Forelimb muscle (tissue), 1 donor: ENCODE results near the gene SEPHS1. TPM values are rescaled to one million over a fixed set of nuclear protein-coding genes. Genes with fewer than 3 reads are reported as not detected.
"Not testable (repeated sequence)": the region's sequence is repeated elsewhere in the genome, so short reads cannot be mapped to it uniquely, and the experiment has no call there.

ENCODE experiments used
- DNase-seq: peaks from one replicate; pipeline ENCODE4 v3.0.0-alpha.2; 2013; ENCODE audit warnings: low read depth
- polyA plus RNA-seq: library from polyadenylated mRNA; unstranded; fragments of 120-200 nt; gene quantifications from one replicate; pipeline ENCODE4 v1.2.1, GENCODE V29; 2013; ENCODE audit not compliant: insufficient read length

The SEPHS1 gene, protein sequence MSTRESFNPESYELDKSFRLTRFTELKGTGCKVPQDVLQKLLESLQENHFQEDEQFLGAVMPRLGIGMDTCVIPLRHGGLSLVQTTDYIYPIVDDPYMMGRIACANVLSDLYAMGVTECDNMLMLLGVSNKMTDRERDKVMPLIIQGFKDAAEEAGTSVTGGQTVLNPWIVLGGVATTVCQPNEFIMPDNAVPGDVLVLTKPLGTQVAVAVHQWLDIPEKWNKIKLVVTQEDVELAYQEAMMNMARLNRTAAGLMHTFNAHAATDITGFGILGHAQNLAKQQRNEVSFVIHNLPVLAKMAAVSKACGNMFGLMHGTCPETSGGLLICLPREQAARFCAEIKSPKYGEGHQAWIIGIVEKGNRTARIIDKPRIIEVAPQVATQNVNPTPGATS
- 52.4 TPM for polyA plus RNA-seq

DNA sequence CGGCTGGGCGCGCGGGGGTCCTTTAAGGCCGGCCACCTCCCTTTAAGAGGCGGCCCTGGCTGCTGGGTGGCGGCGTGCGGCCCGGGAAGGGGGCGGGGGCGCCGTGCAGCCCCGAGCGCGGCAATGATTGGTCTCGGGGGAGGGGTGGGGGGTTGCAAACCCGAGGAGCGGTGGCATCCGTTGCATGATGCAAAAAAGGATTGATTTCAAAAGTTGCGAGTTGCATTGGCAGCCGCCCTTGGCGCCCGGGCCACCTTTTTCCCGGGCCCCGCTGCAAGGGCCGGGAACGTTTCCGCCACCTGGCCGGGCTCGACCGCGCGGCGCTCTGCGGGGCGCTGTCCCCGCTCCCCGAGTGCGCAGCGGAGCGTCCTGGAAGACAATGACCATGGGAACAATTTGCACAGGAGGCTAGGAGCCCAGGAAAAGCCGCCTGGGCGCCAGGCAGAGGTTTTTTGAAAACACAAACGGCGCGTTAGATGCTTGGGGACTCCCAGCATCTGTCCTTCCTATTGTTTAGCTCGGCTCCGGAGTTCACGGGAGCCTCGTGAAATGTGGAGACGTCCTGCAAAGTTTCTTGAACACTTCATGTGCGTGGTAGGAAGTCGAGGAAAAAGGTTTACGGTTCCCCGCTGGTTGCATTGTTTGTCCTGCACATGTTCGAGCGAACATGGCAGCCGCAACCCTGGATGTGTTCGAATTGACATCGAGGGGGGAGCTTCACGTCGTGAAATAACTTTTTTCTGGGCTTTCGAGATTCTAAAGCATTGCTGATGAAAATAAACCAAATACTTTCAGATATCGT lies at the start of gene SEPHS1:
SEPHS1 (minus strand) TSS at position 78 of the 802 bp plus-strand sequence. CDS start 3,343 bp downstream, outside the sequence.
- DNase-seq = no peak

DNA sequence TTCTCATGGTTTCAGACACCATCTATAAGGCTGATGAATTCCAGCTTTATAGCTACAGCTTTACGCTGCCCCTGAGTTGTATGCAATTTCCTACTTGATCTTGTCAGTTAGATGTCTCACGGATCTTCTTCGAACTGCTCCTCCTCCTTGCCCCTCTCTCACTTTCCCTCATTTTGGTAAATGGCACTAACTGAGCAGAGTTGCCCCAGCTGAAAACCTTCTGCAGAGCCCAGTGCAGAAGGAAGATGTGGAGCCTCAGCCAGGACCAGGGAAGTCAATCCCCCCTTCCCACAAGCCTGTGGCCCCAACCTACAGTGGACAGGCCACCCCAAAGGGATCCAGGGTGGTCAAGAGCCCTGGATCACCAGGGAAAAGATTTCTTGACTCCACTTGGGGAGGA lies 49.0 kb upstream of the SEPHS1 start:
- no peak for DNase-seq

DNA sequence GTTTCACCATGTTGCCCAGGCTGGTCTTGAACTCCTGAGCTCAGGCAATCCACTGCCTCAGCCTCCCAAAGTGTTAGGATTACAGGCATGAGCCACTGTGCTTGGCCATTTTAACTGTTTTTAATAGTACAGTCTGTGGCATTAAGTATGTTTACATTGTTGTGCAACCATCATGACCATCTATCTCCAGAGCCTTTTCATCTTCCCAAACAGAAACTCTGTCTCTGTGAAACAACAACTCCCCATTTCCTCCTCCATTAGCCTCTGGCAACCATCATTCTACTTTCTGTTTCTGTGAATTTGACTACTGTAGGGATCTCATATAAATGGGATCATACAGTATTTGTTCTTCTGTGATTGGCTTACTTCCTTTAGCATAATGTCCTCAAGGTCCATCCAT lies 48.3 kb upstream of the SEPHS1 start:
- no peak for DNase-seq

DNA sequence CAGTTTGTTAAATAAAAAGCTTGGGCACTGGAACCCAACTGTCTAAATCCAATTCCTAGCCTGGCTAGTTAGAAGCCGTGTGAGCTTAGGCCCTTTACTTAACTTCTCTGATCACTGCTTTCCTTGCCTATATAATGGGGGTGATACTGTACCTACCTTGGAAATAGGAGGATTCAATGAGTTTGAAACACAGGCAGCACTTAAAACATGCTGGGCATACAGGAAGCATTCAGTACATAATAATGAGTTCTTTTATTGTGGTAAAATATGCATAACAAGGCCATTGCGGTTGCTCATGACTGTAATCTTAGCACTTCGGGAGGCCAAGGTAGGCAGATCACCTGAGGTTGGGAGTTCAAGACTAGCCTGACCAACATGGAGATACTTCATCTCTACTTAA lies 47.4 kb upstream of the SEPHS1 start:
- DNase-seq = no peak

DNA sequence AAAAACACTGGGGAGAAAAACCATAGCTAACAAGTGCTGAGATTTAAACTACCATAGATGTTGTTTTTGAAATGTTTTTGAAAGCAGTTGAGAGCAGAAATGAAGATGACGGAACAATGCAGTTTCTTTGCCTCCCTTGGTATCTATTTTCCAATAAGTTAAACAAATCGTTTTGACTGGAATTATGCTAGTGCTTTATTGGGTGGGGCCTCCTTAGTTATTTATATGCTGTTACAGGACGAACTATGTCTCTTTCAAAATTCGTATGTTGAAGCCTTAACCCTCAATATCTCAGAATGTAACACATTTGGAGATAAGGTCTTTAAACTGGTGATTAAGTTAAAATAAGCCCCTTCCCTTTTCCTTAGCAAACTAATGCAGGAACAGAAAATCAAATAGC lies 45.5 kb upstream of the SEPHS1 start:
- DNase-seq = no peak

DNA sequence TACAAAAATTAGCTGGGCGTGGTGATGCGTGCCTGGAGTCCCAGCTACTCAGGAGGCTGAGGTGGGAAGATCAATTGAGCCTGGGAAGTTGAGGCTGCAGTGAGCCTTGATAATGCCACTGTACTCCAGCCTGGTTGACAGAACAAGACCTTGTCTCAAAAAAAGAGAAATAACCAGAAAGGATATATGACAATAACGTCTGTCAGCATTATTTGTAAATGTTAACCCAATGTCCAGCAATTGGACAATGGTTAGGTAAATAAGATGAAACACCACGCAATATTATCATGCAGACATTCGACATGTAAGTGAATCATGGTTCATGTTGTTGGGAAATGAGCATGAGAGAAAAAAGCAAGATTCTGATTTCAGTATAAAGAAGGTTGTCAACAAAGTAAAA lies 44.6 kb upstream of the SEPHS1 start:
- DNase-seq = no peak

DNA sequence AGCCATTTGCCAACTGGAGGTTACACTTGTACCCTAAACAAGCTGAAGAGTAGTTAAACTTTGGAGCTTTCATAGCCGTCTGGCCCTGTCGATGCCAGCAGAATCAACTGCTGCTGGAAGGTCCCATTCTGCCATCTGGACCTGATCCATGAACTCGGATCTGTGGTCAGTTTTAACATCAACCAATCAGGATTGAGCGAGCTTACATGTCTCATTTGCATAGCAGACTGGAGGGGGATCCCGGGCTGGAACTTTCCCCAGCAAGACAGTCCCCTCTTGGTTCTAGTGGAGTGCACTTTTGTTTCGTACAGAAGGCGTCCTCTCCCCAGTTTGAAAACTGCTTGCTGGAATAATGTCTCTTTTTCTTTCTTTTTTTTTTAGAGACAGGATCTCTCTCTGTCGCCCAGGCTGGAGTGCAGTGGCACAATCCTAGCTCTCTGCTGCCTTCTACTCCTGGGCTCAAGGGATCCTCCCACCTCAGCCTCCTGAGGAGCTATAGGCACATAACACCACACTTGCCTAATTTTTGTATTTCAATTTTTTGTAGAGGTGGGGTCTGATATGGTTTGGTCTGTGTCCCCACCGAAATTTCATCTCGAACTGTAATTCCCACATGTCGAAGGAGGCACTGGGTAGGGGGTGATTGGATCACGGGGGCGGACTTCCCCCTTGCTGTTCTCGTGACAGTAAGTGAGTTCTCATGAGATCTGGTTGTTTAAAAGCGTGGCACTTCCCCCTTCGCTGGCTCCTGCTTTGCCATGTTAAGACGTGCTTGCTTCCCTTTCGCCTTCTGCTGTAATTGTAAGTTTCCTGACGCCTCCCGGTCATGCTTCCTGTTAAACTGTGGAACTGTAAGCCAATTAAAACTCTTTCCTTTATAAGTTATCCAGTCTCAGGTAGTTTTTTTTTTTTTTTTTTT lies 42.8 kb upstream of the SEPHS1 start:
- DNase-seq = no peak

DNA sequence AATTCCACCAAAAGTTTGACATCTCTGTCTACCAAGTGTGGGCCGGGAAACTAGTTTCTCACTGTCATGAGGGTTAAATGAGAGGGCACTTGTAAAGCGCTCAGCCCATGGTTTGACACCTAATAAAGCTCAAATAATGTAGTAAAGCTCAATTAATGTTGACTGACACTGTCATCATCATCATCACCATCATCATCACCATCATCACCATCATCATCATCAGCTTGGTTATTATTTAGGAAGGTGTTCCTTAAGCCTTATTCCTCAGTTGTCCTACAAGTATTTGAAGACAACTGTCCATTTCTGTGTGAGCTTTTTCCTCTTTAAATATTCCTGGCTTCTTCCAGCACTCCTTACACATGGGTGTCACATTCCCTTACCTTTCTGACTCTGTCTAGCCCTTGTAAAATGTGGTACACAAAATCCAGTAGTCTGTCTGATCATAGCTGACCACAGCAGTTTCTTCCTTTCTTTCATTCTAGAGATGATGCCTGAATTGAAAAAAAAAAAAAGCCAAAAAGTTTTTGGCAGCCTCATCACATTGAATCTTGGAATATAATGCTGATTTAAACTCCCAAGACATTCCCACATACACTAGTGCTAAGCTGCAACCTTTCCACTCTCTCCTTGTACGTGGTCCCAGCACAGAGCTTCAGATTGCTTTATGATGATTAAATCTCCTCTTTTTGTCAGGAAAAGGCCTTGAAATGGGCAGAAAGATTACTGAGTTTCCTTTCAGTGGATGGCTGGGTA lies 40.6 kb upstream of the SEPHS1 start:
- DNase-seq = no peak

DNA sequence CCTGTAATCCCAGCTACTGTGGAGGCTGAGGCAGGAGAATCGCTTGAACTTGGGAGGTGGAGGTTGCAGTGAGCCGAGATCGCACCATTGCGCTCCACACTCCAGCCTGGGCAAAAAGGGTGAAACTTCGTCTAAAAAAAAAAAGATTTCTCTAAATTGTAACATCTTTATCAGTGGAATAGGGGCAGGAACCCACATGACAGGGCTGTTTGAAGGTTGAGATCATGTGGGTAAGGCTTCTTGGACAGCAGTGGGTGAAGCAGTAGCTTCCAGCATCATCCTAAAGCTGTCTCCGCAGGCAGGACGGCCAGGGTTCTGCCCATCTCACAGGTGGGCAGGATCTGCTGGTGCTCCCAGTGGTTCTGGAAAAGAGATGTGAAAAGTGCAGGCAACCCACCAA lies 37.9 kb upstream of the SEPHS1 start:
- no peak for DNase-seq

DNA sequence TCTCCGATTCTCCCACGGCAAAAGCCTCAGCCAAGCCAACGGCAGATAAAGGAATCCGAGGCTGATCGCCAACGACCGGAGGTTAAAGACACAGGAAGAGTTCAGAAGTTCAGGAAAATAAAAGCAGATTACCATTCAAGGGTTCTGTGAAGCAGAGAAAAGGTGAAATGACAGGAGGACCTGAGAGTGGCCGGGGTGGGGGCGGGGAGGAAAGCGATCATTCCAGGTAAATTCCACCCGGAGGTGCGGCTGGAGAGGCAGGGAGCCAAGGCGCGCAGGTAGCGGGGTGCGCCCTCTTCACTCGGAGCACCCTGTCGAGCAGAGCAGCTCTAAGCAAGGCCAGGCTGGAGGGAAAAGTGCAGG lies 35.3 kb upstream of the SEPHS1 start:
- no peak for DNase-seq

DNA sequence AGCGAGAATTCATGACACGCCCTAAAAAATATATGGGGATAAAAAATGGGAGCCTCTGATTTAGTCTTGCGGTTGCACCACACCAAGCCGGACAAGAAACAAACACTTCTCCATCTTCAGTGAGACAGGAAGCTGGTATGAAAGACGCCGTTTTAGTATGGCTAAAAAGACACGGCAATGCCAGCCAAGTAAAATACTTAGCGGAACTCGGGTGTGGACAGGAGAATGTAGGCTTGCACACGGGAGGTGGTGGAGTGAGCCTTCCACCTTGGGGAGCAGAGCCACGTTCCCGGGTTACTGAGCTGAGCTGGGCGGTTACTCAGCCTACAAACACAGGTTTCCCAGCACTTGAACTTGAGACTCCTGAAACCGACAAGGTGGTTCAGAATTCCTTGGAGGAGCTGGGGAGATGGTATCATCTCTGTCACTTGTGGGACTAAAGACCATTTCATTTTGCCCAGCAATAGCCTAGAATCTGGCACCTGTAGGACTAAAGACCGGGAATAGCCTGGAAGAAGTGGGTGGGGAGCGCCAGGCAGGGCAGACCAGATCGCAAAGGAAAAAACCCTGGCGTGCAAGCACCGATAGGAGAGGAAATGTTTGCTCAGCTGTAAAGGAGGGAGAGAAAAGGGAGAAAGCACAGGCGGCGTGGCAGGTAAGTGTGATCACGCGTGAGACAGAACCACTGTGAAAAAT lies 34.8 kb upstream of the SEPHS1 start:
- no peak for DNase-seq

DNA sequence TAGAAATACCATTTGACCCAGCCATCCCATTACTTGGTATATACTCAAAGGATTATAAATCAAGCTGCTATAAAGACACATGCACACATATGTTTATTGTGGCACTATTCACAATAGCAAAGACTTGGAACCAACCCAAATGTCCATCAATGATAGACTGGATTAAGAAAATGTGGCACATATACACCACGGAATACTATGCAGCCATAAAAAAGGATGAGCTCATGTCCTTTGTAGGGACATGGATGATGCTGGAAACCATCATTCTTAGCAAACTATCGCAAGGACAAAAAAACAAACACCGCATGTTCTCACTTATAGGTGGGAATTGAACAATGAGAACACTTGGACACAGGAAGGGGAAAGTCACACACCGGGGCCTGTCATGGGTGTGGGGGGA lies 31.0 kb upstream of the SEPHS1 start:
- not testable (repeated sequence) for DNase-seq

DNA sequence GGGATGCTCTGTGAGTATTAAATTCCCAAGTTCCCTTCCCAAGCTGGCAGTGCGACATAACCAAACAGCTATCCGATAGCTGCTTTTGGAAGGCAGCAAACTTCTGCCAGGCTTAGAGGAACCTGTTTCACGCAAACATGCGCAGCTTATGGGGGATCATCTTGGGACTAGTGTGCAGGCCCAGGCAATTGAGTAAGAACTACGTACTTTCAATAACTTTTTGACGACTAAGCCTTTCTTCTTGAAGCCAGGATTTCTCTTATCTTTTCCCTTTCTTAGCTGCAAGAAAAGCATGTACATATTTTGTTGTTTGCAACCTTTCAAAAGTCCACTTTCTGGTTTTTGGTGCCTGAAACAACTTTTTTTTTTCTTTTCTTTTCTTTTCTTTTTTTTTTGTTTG lies 28.7 kb upstream of the SEPHS1 start:
- no peak for DNase-seq

DNA sequence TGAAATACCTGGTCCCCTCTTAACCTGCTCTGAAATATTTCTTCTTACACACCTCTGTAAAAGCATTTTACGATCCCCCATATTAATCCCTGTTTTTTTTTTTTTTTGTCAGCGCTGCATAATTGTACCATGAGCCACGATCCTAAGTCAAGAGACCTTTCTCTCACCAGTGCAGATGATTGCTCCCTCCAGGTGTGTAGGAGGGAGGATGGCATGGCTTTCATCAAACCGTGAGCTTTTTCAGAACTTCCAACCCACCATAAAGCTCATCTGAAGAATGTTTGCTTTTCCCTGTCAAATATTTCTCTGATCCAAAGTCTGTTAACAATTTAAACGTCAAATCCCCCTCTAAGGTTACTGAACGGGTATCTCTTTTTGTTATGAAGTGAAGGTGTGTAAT lies 28.2 kb upstream of the SEPHS1 start:
- no peak for DNase-seq

DNA sequence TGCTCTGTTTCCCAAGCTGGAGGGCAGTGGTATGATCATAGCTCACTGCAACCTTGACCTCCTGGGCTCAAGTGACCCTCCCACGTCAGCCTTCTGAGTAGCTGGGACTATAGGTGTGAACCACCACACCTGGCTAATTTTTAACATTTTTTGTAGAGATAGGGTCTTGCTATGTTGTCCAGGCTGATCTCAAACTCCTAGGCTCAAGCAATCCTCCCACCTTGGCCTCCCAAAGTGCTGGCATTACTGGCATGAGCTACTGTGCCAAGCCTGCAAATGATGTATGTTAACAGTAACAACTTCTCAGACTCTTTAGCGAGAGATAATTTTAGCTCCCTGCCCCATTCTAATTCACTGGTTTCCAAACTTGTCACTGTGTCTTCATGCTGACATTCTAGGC lies 27.7 kb upstream of the SEPHS1 start:
- DNase-seq = no peak

DNA sequence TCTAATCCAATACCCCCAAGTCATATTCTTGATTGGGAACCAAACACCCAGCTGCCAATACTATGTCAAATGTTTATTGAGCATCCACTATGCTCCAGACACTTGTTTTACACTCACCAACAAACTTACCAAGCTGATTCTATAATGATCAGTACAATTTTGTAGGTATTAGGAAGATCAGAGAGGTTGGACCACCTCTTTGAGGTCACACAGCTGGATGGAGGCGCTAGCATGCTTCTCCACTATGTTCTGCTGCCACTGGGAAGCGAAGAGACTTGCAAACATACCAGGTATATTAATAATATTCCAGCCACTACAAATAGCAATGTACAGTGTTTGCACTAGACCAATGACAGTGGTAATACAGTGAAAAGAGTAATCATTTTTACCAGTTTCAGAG lies 25.6 kb upstream of the SEPHS1 start:
- no peak for DNase-seq

DNA sequence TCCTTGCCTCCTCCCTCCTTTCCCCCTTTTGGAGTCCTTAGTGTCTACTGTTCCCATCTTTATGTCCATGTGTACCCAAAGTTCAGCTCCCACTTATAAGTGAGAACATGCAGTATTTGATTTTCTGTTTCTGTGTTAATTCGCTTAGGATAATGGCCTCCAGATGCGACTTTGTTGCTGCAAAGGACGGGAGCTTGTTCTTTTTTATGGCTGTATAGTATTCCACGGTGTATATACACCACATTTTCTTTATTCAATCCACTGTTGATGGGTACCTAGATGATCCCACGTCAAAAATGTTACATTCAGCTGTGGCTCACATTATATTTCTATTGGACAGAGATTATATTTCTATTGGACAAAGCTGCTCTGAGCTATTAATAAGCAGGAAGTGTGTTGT lies 24.4 kb upstream of the SEPHS1 start:
- no peak for DNase-seq

DNA sequence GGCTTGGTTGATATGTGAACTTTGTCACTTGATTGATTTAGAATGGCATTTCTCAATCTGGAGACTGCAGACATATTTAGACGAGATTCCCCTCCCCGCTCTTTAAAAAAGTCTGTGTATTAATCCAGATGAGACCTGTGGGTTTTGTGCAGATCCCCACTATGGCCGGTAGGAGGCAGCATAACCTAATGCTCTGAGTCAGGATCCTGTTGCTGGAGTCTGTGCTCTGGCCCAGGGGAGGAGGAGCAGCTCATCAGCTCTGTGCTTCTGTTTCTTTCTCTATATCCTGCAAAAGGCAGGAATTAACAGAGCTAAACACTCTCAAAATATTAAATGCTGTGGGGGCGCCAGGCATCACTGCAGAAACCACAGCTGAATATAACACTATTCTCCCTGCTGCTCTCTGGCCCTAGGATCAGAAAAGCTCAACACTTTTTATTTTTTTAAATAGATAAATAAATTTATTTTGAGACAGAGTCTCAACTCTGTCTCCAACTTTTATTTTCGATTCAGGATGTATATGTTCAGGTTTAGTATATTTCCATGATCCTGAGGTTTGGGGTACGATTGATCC lies 23.9 kb upstream of the SEPHS1 start:
- peak; percentile 58 for DNase-seq

DNA sequence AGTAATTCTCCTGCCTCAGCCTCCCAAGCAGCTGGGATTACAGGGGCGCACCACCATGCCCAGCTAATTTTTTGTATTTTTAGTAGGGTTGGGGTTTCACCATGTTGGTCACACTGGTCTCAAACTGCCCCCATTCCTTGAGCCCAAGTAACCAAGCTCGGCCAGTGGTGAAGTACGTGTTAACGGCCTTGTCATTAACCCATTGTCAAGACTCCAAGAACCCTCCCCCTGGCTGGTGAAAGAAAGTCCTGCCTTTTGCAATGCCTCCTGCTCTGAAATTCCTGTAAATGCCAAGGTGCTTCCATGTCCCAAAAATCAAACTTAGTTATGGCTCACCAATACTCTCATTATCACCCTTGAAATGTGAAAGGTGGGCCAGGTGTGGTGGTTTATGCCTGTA lies 18.8 kb upstream of the SEPHS1 start:
- DNase-seq = no peak

DNA sequence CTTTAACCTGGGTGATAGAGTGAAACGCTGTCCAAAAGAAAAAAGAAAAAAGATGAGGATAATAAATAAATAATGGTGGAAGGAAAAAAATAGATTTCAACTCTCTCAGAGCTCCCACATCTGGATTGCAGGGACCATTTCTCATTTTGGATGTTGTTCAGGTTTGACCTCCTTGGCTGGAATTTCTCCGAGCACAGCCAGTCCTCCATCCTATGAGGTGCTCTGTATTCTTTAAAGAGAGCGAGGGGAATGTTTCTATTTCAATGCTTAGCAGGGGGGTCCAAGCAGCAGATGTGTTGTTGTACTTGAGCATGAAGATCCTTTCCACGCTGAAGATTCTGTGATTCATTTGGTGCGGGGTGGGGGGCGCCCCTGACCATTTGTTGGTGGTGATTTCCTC lies 17.7 kb upstream of the SEPHS1 start:
- no peak for DNase-seq
